MG63 (cell line): ENCODE results near the gene GREM2. TPM values are rescaled to one million over a fixed set of nuclear protein-coding genes. Genes with fewer than 3 reads are reported as not detected.

Experiments used
- DNase-seq: peaks from one replicate; pipeline ENCODE4 v3.0.0-alpha.2; 2020
- H3K27me3 ChIP-seq: fragments of 250-450 bp; sonication (Bioruptor Pico); 2 replicates; pipeline ENCODE4 v1.5.1; 2020; ENCODE audit warnings: mild to moderate bottlenecking, moderate library complexity
- H3K36me3 ChIP-seq: fragments of 250-450 bp; sonication (Bioruptor Pico); 2 replicates; pipeline ENCODE4 v1.5.1; 2020; ENCODE audit warnings: mild to moderate bottlenecking, moderate library complexity
- H3K4me3 ChIP-seq: fragments of 250-450 bp; sonication (Bioruptor Pico); 2 replicates; pipeline ENCODE4 v1.5.1; 2020; ENCODE audit warnings: mild to moderate bottlenecking, moderate library complexity
- H3K9me3 ChIP-seq: fragments of 250-450 bp; sonication (Bioruptor Pico); 2 replicates; pipeline ENCODE4 v1.5.1; 2020; ENCODE audit warnings: mild to moderate bottlenecking, moderate library complexity
- total RNA-seq: library from RNA; depleted of rRNA; stranded (reverse); fragments of >200 nt; shearing (Covaris generic); gene quantifications from 2 replicates; pipeline ENCODE4 v1.2.3, GENCODE V29; 2014; ENCODE audit warnings: low replicate concordance

Gene GREM2
- total RNA-seq, 1 experiment from 2014 or later, result 0.63 TPM

DNA sequence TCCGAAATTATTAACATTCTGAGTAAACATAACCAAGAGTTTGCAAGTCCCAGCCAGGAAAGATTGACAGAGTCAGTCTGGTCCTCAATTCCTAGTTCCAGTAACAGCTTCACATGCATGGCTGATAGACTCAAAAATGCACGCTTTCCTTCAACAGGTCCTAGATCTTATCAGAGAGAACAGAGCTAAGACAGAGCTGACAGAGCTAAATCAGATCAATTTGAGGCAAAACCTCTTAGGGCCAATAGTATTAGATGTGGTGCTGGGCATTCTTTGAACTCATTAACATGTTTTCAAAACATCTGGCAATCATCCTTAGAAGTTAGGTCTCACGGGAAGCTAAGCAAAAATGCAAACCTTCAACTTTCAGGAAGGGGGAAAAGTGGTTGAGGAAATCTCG, 114.0 kb downstream of the GREM2 start:
- no peak overlapping the region for H3K4me3 ChIP-seq
- no peaks in the 10 kb centered on the region for H3K9me3 ChIP-seq
- DNase-seq, result no peak
- 0 out of 2 replicates have a peak, but pooled peaks cover 1% of the 10 kb centered on the region for H3K27me3 ChIP-seq
- H3K36me3 ChIP-seq, result no peaks in the 10 kb centered on the region

DNA sequence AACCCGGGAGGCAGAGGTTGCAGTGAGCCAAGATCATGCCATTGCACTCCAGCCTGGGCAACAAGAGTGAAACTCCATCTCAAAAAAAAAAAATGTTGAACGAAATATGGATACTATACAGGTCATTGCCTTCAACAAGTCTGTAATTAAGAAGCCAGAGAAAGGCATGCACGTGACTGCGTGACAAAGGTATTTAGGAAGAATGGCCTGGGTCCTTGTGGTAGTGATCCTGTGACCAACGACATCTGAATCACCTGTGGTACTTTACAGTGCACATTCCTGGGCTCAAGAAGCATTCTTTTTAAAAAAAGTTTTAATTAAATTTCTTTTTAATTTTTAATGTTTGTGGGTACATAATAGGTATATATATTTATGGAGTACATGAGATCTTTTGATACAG, 115.0 kb downstream of the GREM2 start:
- H3K4me3 ChIP-seq, result no peak overlapping the region
- no peaks in the 10 kb centered on the region for H3K36me3 ChIP-seq
- DNase-seq, result no peak
- no peaks in the 10 kb centered on the region for H3K27me3 ChIP-seq
- H3K9me3 ChIP-seq, result no peaks in the 10 kb centered on the region

DNA sequence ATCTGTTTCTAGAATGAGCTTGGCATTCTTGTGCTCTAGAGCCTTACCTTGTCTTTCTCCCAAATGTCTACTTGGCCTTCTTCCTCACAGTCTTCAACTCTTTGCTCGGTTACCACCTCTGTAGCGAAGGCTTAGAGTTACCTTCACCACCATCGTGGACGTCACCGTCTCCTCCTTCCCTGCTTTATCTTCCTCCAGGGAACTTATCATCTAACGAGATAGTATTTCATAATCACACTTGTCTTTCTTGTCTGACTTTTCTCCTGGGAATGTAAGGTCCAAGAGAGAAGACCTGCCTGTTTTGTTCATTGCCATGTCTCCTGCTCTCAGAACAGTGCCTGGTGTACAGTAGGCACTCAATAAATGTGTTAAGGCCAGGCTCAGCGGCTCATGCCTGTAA, 115.6 kb downstream of the GREM2 start:
- Histone ChIP-seq H3K27me3 (no peaks in the 10 kb centered on the region), H3K9me3 (no peaks in the 10 kb centered on the region), H3K4me3 (no peak overlapping the region), H3K36me3 (no peaks in the 10 kb centered on the region)
- DNase-seq, result no peak

DNA sequence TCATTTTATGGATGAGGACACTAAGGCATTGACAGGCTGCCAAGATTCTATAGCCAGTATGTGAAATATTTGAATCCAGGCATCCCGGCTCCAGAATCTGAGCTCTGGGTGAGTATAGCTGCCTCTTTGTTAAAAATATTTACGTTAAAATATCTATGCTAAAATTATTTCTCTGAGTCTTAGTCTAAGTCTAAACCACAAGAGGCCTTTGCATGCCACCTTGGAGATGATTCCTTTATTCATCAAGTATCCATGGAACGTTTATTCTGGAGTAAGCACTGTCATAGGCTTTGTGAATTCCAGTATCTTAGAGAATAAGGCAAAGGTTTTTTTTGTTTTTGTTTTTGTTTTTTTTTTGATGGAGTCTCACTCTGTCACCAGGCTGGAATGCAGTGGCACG, 116.4 kb downstream of the GREM2 start:
- Histone ChIP-seq H3K4me3 (no peak overlapping the region), H3K9me3 (no peaks in the 10 kb centered on the region), H3K27me3 (no peaks in the 10 kb centered on the region), H3K36me3 (no peaks in the 10 kb centered on the region)
- DNase-seq, result no peak

DNA sequence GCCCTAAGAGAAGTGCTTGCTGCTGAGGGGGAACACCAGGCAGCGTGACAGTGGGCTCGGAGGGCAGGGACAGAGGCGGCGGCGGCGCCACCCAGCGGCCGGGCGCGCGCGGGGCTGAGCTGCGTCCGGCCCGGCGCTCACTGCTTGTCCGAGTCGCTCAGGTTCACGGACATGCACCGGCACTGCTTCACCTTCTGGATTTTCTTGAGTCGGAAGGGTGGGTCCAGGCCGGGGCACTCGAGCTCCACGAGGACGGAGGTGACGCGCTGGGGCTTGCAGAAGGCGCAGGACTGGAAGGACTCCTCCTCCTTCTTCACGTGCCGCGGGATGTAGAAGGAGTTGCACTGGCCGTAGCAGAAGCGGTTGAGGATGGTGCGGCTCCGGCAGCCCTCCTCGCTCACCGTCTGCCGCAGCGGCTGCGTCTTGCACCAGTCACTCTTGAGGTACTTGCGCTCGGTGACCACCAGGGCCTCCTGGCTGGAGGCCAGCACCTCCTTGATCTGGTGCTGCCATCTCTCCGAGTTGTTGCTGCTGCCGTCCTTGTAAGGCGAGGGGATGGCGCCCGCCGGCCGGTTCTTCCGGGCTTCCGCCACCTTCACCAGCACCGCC, 119.0 kb downstream of the GREM2 start:
- Histone ChIP-seq H3K4me3 (peak overlapping the region; percentile 35), H3K27me3 (peaks cover 1% of the 10 kb centered on the region; the same call in 1 of the 2 replicates)
- DNase-seq, result peak; percentile 84

DNA sequence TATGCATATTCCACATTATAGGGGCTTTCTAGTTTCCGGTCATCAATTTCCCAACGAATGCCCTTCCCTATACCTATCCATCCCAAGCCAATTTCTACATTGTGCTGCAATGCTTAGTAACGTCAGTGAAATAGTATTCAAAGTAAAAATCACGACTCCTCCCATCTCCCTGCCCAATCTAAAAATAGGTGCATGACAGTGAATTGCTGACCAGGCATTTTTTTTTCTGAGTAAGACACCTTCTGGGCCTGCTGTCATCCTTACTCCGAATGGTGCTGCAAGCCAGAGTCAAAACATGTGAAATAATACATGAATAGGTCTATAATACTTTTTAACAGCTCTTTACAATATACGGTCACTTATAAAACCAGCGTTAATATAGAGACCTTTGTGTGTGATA, 120.2 kb downstream of the GREM2 start:
- H3K9me3 ChIP-seq, result no peaks in the 10 kb centered on the region
- H3K36me3 ChIP-seq, result no peaks in the 10 kb centered on the region
- H3K4me3 ChIP-seq, result no peak overlapping the region
- no peak for DNase-seq
- H3K27me3 ChIP-seq, result peaks cover 2% of the 10 kb centered on the region; the same call in 1 of the 2 replicates

More for the DNA sequence above, 119.0 kb downstream of the GREM2 start:
- Histone ChIP-seq H3K36me3 (no peaks in the 10 kb centered on the region), H3K9me3 (no peaks in the 10 kb centered on the region)

DNA sequence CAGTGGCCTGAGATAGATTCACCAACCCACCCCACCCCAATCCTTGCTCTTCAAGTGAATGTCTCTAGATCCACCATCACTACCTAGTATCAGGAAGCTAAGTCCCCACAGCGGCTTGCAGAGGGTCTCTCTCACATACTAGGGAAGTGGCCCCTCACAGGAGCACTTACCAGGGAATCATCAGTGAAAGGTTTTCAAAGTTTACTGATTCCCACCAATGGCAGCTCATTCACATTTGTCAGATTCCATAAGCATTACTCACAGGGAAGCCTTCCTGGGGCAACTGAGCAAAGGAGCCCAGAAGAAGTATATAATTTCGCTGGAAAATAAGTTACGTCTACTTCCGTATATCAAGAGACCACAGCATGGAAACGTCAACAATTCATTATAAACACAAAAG, 120.8 kb downstream of the GREM2 start:
- Histone ChIP-seq H3K27me3 (peaks cover 2% of the 10 kb centered on the region; the same call in 1 of the 2 replicates), H3K36me3 (no peaks in the 10 kb centered on the region), H3K4me3 (no peak overlapping the region), H3K9me3 (no peaks in the 10 kb centered on the region)
- DNase-seq, result no peak

DNA sequence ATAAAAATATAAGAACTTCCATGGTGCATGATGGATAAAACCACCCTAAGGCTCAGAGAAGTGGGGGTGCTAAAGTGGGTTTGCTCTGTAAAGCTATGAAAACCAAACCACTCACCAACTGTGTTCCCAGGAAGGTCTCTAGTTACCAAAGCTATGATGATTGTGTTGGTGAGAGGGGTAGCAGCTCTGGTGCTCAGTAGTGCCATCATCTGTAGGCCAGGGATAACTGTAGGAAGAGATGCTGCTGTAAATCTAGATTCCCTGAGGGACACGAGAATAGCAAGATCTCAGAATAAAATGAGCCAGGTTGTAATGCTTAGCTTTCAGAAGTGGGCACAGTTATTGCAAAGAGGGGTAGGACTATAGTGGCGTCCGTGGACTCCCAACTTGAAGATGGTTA, 124.5 kb downstream of the GREM2 start:
- H3K4me3 ChIP-seq, result no peak overlapping the region
- no peak for DNase-seq
- H3K27me3 ChIP-seq, result peaks cover 2% of the 10 kb centered on the region; the same call in 1 of the 2 replicates
- no peaks in the 10 kb centered on the region for H3K9me3 ChIP-seq
- H3K36me3 ChIP-seq, result no peaks in the 10 kb centered on the region

DNA sequence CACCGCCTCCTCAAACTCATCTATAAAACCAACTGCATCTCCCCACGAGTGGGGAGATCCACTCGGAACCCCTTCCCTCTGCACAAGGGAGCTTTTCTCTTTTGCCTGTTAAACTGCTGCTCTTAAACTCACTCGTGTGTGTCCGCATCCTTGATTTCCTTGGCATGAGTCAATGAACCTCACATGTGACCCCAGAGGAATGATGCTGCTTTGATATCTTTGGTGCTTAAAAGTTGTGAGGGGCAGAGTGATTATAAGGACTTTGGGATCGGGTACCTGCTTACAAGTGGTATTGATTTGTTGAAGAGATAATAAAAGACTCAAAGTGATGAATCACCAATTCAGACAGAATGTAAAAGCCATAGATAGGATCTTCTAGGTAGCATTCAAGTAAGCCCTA, 125.3 kb downstream of the GREM2 start:
- Histone ChIP-seq H3K27me3 (peaks cover 2% of the 10 kb centered on the region; the same call in 1 of the 2 replicates), H3K4me3 (no peak overlapping the region), H3K36me3 (no peaks in the 10 kb centered on the region), H3K9me3 (no peaks in the 10 kb centered on the region)
- DNase-seq, result no peak

DNA sequence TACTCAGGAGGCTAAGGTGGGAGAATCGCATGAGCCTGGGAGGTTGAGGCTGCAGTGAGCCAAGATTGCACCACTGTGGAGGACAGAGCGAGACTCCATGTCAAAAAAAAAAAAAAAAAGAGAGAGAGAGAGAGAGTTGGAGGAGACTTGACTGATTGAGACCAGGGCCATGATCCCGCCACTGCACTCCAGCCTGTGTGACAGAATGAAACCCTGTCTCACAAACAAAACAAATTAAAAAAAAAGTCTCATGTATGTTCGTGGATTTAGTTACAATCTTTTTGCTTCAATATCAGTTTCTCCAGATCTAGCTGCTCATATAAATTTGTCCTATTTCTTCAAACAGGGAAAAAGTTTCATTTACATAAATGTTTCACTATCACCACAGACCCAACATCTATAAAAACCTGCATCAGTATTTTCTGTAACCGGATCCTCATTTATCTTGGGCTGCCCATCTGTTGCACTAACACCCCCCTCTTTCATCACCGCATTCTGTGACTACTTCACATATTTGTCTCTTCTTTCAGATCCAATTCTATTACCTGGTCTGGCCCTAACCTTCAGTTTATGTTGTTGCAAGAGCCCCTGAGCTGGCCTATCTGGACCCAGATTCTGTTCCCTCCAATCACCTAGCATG, 127.0 kb downstream of the GREM2 start:
- no peak for DNase-seq
- no peak overlapping the region for H3K4me3 ChIP-seq
- no peaks in the 10 kb centered on the region for H3K9me3 ChIP-seq
- peaks cover 2% of the 10 kb centered on the region; the same call in 1 of the 2 replicates for H3K27me3 ChIP-seq
- H3K36me3 ChIP-seq, result no peaks in the 10 kb centered on the region

DNA sequence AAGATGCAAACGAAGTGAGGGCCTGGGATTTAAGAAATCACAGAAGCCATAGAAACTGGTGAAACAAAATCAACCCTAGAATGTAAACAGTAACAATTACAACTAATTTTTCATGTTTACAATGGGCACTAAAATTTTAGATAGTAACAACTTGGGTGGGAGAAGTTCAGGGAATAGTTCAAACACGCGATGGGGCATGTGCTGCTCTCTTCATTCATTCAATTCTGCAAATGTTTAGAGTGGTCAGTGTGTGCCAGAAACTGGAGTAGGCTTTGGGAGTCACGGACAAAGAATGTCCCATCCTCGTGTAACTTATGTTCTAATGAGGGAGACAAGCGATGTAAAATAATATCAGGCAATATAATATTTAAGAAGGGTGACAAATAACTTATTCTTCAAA, 133.4 kb downstream of the GREM2 start:
- Histone ChIP-seq H3K9me3 (no peaks in the 10 kb centered on the region), H3K4me3 (no peak overlapping the region), H3K36me3 (peaks cover 21% of the 10 kb centered on the region), H3K27me3 (no peaks in the 10 kb centered on the region)
- DNase-seq, result no peak

DNA sequence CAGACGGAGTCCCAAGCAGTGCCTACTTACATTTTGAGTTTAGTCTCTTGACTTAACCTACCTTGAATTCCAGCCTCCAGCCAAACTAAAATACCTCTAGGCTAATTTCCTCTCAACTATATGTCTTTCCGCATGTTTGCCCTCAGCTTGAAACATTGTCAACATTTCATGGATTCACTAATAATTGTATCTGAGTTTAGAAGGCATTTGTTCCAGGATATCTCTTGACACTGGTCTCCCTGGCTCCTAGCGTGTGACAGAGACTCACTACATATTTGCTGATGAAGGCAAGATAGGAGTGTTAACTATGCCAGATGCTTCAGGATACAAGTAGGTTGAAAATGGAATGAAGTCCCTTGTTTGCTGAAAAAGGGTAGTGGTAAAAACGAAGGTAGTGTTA, 136.1 kb downstream of the GREM2 start:
- H3K9me3 ChIP-seq, result no peaks in the 10 kb centered on the region
- no peak overlapping the region for H3K4me3 ChIP-seq
- no peak for DNase-seq
- H3K36me3 ChIP-seq, result peaks cover 21% of the 10 kb centered on the region
- no peaks in the 10 kb centered on the region for H3K27me3 ChIP-seq

DNA sequence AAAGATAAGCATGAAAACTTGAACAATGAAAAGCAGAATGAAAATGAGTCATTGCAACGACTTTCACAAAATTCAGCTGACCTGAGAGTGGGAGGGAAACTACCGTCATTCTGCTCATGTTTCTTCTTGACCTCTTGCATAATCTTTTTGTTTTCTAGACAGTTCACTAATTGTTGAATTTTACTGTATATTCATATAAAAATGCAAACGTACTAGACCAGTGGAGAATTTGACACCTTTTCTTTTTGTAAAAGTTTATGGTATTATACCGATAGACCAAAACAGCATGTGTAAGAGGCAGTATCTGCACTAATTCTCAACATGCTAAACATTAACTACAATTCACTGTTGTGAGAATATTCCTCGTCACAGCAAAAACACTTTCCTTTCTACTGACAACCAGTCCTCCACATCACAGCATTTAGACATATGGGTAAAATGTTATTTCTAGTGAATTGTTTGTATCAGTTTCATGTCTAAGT, 137.8 kb downstream of the GREM2 start:
- no peak overlapping the region for H3K4me3 ChIP-seq
- no peak for DNase-seq

DNA sequence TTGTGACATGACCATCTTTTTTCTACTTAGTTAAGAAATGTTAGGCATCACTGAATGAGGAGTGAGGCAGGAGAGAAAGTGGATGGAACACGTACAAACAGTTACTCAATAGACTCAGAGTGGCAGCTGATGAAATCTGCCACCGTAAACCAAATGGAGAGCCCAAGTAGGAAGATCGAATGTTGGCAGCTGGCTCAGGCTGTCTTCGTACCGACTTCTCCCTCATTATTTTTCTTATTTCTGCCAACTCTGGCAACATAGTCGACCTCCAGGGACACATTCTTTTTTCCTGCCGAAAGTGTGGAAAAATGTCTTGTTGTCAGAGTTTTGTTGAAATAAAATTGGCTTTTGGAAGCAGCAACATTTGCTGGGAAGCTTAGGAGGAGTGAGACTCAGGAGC, 143.3 kb downstream of the GREM2 start:
- Histone ChIP-seq H3K36me3 (peaks cover 19% of the 10 kb centered on the region), H3K27me3 (no peaks in the 10 kb centered on the region), H3K9me3 (no peaks in the 10 kb centered on the region), H3K4me3 (no peak overlapping the region)
- DNase-seq, result no peak

More for the DNA sequence above, 137.8 kb downstream of the GREM2 start:
- H3K9me3 ChIP-seq, result no peaks in the 10 kb centered on the region
- peaks cover 21% of the 10 kb centered on the region for H3K36me3 ChIP-seq
- H3K27me3 ChIP-seq, result no peaks in the 10 kb centered on the region

DNA sequence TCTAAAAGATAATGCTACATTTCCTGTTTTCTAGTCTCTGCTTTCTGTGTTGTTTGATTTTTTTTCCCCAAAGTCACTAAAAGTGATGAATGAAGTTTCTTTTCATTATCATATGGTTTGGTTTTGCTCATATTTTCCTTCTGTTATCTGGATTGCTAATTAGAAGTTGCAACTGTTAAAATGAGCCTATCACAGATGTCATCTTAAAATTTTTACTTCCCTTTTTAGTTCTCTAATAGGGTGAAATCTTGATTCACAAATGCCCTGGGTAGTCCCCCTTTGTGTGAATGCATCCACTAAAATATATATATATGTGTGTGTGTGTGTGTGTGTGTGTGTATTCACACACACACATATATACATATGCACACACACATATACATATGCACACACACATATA, 144.1 kb downstream of the GREM2 start:
- Histone ChIP-seq H3K9me3 (no peaks in the 10 kb centered on the region), H3K36me3 (peaks cover 19% of the 10 kb centered on the region), H3K4me3 (no peak overlapping the region), H3K27me3 (no peaks in the 10 kb centered on the region)
- no peak for DNase-seq

DNA sequence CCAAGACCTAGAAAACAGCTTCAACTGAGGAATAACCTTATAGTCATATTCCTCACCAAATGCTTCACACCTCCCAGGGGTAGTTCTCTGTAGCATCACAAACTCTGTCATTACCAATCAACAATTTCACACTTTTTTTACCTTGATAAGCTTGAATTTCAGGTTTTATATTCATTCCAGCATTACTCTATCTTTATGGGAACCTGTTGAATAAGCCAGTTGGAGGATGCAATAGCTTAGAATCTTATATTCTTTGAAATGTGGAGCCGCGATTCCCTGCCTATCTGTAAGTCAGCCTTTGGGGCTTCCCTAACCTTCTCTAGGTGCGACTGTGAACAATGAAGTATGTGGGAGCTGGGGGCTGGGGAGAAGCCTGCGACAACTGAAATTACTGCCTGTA, 145.4 kb downstream of the GREM2 start:
- no peaks in the 10 kb centered on the region for H3K27me3 ChIP-seq
- DNase-seq, result no peak
- H3K4me3 ChIP-seq, result no peak overlapping the region

DNA sequence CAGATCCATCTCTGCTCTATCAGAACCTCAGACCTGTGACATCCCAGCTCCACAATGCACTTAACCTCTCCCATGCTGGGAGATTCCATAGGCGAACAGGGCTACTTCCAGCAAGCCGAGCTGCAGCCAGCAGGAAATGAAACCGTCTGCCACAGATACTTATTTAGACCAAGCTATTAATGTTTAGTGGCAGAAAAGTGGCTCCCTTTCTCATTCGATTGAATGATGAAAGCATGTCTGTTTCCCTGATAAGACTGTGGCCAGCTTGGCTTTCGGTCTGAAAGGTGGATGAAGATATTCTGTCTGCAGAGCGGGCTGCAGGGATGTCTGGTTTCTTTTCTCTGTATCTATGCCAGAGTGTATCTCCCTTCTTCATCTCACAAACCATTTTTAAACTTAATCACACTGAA, 146.4 kb downstream of the GREM2 start:
- Histone ChIP-seq H3K4me3 (no peak overlapping the region), H3K9me3 (no peaks in the 10 kb centered on the region; the same call in 1 of the 2 replicates), H3K36me3 (peaks cover 23% of the 10 kb centered on the region), H3K27me3 (no peaks in the 10 kb centered on the region)
- no peak for DNase-seq

More for the DNA sequence above, 145.4 kb downstream of the GREM2 start:
- Histone ChIP-seq H3K9me3 (no peaks in the 10 kb centered on the region; the same call in 1 of the 2 replicates), H3K36me3 (peaks cover 23% of the 10 kb centered on the region)

DNA sequence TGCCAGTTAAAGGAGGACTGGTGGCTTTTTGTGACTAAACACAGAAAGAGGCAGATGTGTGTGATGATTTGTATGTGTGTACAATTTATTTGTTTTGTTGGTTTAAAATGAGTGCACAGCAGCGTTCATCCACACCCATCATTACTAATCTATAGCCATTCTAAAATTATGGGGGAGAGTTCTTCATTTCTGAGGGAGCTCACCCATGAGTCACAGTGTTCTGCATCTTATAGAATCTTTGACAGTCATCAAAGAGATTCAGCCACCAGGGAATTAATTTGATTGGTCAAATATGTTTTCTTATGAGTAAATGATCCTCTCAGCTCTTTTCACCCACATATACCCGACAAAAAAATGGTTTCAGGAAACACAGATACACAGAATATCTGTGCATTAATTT, 147.9 kb downstream of the GREM2 start:
- no peaks in the 10 kb centered on the region; the same call in 1 of the 2 replicates for H3K9me3 ChIP-seq
- no peak for DNase-seq

More for the DNA sequence above, 147.9 kb downstream of the GREM2 start:
- Histone ChIP-seq H3K4me3 (no peak overlapping the region), H3K36me3 (peaks cover 30% of the 10 kb centered on the region), H3K27me3 (no peaks in the 10 kb centered on the region)
